Ishikawa (cell line): ENCODE results near the gene NUMA1.

ENCODE experiments used
- CEBPB ChIP-seq: IDR thresholded peaks from 2 replicates; pipeline ENCODE4 v1.6.1; 2012
- CREB1 ChIP-seq: IDR thresholded peaks from 2 replicates; pipeline ENCODE4 v1.6.1; 2012; ENCODE audit warnings: low read depth
- EGR1 ChIP-seq: IDR thresholded peaks from 2 replicates; pipeline ENCODE4 v1.6.1; 2012
- EP300 ChIP-seq: IDR thresholded peaks from 2 replicates; pipeline ENCODE4 v1.6.1; 2012; ENCODE audit warnings: borderline replicate concordance
- FOXM1 ChIP-seq: IDR thresholded peaks from 2 replicates; pipeline ENCODE4 v1.6.1; 2012; ENCODE audit warnings: low read depth, borderline replicate concordance
- MAX ChIP-seq: IDR thresholded peaks from 2 replicates; pipeline ENCODE4 v1.6.1; 2012
- NFIC ChIP-seq: IDR thresholded peaks from 2 replicates; pipeline ENCODE4 v1.6.1; 2012
- RAD21 ChIP-seq: IDR thresholded peaks from 2 replicates; pipeline ENCODE4 v1.6.1; 2012; ENCODE audit warnings: low read depth
- REST ChIP-seq: IDR thresholded peaks from 2 replicates; pipeline ENCODE4 v1.6.1; 2012; ENCODE audit warnings: low read depth, mild to moderate bottlenecking
- TAF1 ChIP-seq: IDR thresholded peaks from 2 replicates; pipeline ENCODE4 v1.6.1; 2012; ENCODE audit warnings: low read depth, mild to moderate bottlenecking
- TCF12 ChIP-seq: IDR thresholded peaks from 2 replicates; pipeline ENCODE4 v1.6.1; 2012; ENCODE audit warnings: low read depth
- TEAD4 ChIP-seq: IDR thresholded peaks from 2 replicates; pipeline ENCODE4 v1.6.1; 2012
- USF1 ChIP-seq: IDR thresholded peaks from 2 replicates; pipeline ENCODE4 v1.6.1; 2012
- YY1 ChIP-seq: IDR thresholded peaks from 2 replicates; pipeline ENCODE4 v1.6.1; 2012; ENCODE audit warnings: low read depth
- ZBTB7A ChIP-seq: IDR thresholded peaks from 2 replicates; pipeline ENCODE4 v1.6.1; 2012; ENCODE audit warnings: low read depth

NUMA1 gene

DNA sequence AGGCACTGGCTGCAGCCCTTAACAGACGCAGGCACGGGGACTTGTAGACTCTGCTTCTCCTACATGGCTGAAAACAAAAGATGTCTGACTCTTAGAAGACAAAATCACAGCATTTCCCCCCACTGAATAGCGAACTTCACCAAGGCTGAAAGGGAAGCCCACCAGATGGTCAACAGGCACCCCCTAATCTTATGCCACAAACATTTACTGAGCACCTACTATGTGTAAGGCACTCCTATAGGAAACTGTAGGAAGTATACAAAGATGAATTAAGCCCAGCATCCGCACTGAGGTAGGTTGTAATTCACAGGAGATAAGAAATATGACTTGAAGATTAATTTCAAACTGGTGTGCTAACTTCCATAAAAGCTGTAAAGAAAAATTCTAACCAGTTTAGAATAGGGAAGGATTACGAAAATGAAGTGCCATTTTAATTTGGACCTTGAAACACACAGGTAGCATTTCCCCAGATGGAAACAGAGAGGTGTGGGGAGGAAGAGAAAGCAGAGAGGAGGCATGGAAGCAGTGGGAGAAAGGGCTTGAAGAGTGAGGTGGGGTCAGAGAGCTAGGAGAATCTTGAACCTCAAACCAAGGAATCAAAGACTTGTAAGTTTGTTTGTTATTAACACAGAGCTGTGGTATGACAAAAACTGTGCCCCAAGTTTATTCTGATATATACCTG is 38.1 kb downstream of the NUMA1 start:
- TF ChIP-seq NFIC: no peak
- TF ChIP-seq EGR1: no peak
- no peak for TF ChIP-seq USF1
- no peak for TF ChIP-seq FOXM1
- TF ChIP-seq YY1: no peak
- no peak for TF ChIP-seq TCF12
- no peak for TF ChIP-seq CREB1
- TF ChIP-seq RAD21: no peak
- no peak for TF ChIP-seq TEAD4
- no peak for TF ChIP-seq REST
- TF ChIP-seq ZBTB7A: no peak
- TF ChIP-seq TAF1: no peak
- no peak for TF ChIP-seq CEBPB
- TF ChIP-seq EP300: no peak
- TF ChIP-seq MAX: no peak

DNA sequence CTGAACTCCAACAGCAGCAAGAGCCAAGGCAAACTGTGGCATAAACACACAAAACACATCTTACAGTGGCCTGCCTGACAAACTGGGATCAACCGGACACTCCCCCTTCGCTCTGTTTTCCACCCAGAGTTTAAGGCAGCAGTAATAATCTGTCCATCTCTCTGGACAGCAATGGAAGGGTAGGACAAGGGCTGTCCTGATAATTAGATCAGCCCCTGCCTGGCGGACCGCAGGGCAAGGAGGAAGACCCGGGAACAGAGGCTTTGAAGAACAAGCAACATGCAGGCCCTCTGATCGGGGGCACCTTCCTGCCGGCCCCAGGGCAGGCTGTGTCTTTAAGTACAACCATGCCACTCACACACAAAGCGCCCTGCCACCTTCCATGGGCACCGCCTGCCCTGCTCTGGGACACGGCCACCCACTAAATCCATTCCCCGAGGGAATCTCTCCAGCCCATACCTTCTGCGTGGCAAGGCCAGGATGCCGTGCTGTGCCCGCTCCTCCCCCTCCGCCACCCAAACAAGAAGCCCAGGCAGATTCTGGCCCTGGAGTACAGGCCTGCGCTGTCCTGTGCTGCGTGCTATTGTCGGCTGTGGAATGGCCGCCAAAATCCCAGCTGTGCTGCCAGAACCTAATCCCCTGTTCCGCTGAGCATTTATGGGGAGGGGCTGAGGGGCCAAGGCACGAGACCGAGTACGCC is 38.8 kb downstream of the NUMA1 start:
- TF ChIP-seq EGR1: no peak
- TF ChIP-seq FOXM1: no peak
- no peak for TF ChIP-seq USF1
- 0 out of 2 replicates have a peak, but pooled peaks have one; percentile 3 for TF ChIP-seq TEAD4
- TF ChIP-seq YY1: no peak; the same call in 1 of the 2 replicates
- no peak for TF ChIP-seq TAF1
- TF ChIP-seq TCF12: no peak
- TF ChIP-seq EP300: no peak
- no peak; the same call in 1 of the 2 replicates for TF ChIP-seq MAX
- TF ChIP-seq CREB1: no peak
- no peak; the same call in 1 of the 2 replicates for TF ChIP-seq ZBTB7A
- TF ChIP-seq CEBPB: no peak
- no peak for TF ChIP-seq REST
- TF ChIP-seq RAD21: no peak
- TF ChIP-seq NFIC: 0 out of 2 replicates have a peak, but pooled peaks have one; percentile 28

DNA sequence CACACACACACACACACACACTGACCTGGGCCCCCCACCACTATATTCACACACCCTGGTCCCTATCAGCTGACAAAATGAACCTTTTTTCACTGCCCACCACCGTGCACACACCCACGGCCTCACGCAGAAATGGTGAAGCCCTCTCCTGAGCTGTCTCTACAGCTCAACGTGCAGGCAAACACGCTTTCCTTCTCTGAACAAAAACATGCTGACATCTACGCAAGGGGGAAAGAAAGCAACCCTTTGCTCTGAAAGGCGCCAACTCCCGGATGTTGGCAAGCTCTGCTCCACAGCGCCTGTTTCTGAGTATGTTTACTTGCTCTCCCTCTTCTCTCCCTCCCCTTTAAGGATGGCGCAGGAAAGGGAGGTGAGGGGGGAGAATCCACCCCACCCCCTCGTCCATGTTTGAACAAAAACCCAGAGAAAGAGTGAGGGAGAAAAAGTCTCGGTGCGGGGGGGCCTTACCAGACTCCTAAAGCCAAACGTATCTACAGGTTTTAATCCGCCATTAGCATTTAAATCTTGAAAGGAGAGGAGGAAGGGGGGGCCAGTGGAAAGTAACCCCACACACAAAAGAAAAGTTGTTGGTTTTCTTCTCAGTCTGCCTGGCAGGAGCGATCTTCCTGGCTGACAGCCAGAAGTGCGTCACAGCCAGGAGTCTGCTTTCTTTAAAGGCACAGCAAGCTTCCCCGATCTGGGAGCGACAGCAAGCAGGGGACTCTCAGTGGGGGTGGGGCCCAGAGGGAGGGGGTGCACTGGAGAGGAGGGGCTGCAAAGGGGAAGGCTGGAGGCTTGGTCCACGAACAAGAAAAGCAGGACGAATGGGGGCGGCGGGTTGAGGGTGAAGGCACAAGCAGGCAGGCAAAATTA is 39.6 kb downstream of the NUMA1 start:
- TF ChIP-seq EGR1: no peak
- TF ChIP-seq YY1: peak; percentile 77
- peak; percentile 55; the same call in 1 of the 2 replicates for TF ChIP-seq FOXM1
- peak; percentile 21; the same call in 1 of the 2 replicates for TF ChIP-seq MAX
- TF ChIP-seq TEAD4: no peak
- TF ChIP-seq RAD21: no peak
- peak; percentile 28; the same call in 1 of the 2 replicates for TF ChIP-seq TAF1
- no peak for TF ChIP-seq CEBPB
- no peak; the same call in 1 of the 2 replicates for TF ChIP-seq ZBTB7A
- peak; percentile 94 for TF ChIP-seq NFIC
- TF ChIP-seq TCF12: no peak
- TF ChIP-seq REST: no peak
- TF ChIP-seq CREB1: peak; percentile 77
- TF ChIP-seq EP300: peak; percentile 15; the same call in 1 of the 2 replicates
- TF ChIP-seq USF1: no peak
